ENCODE results near the gene LRSAM1.

The LRSAM1 gene

DNA sequence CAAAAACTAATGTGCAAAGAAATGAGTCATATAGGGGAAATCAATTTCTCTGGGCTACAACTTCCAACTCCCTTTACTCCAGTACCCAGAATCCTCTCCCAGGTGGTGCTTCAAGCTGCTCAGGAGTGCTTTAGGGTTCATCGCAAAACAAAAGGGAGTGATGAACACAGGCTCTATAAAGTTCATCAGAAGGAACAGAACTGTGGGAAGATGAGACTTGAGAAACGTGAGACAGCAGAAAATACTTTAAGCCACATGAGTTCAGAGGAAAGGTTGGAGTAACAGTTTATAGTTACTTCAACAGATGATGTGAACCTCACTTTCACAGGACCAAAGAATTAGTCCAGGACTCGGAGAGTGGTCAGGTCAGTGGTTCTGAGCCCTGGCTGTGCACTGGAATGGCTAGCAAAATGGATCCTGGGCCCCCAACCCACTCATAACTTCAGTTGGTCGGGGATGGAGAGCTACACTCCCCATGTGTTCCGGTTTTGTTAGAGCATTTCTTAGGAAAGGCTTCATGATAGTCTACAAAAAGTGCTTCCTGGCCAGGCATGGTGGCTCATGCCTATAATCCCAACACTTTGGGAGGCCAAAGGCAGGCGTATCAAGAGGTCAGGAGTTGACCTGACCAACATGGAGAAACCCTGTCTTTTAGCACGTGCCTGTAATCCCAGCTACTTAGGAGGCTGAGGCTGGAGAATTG, 4.4 kb upstream of the LRSAM1 start:
- Histone ChIP-seq H2AFZ (ENCODE audit: low read depth) (no peak overlapping the region), H3K9ac (no peak overlapping the region), H3K27ac (peak overlapping the region; percentile 29; the same call in 1 of the 2 replicates), H3K27me3 (ENCODE audit: insufficient read depth, low read depth) (no peaks in the 10 kb centered on the region), H3K4me3 (IDR thresholded peaks at IDR 0.05; ENCODE audit: insufficient read depth, low read depth, low read length) (no peak overlapping the region), H3K4me2 (no peak overlapping the region), H3K36me3 (ENCODE audit: insufficient read depth) (peaks cover 38% of the 10 kb centered on the region; the same call in 1 of the 2 replicates), H4K20me1 (ENCODE audit: insufficient read depth) (peaks cover 9% of the 10 kb centered on the region; the same call in 1 of the 2 replicates), H3K4me1 (ENCODE audit: low read depth, poor library complexity, severe bottlenecking) (peaks cover 13% of the 10 kb centered on the region), H3K79me2 (ENCODE audit: insufficient read depth, low read depth) (peaks cover 36% of the 10 kb centered on the region)
- TF ChIP-seq, protein P1, sequence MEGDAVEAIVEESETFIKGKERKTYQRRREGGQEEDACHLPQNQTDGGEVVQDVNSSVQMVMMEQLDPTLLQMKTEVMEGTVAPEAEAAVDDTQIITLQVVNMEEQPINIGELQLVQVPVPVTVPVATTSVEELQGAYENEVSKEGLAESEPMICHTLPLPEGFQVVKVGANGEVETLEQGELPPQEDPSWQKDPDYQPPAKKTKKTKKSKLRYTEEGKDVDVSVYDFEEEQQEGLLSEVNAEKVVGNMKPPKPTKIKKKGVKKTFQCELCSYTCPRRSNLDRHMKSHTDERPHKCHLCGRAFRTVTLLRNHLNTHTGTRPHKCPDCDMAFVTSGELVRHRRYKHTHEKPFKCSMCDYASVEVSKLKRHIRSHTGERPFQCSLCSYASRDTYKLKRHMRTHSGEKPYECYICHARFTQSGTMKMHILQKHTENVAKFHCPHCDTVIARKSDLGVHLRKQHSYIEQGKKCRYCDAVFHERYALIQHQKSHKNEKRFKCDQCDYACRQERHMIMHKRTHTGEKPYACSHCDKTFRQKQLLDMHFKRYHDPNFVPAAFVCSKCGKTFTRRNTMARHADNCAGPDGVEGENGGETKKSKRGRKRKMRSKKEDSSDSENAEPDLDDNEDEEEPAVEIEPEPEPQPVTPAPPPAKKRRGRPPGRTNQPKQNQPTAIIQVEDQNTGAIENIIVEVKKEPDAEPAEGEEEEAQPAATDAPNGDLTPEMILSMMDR (conservative IDR thresholded peaks at IDR 0.05; ENCODE audit: low read depth, low read length) = no peak

DNA sequence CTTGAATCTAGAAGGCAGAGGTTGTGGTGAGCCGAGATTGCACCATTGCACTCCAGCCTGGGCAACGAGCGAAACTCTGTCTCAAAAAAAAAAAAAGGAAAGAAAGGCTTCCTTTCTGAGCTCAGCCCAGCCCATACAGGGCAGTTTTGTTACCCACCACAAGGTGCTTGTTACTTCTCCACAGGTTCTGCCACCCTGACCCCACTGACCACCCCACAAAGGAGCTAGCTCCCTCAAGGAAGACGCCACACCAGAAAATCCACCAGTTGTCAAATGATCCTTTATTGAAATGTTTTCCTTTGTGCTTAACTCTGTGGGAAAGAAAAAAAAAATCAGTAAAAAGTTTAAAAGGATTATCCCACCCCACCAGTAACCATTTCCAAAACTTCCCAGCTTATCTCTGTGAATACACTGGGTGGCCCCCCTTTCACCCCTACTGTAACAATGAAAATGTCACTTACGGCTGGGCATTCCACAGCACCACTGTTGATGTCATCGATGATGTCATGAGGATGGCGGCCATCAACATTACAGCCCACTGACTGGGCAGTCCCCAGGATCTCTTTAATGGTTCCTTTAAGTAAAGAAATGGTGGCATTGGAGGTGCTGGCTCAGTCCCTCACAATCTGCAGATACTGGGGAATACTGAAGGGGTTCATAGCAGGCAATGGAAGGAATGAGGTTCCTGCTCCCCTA, 3.7 kb upstream of the LRSAM1 start:
- Histone ChIP-seq H3K27me3 (ENCODE audit: insufficient read depth, low read depth) (no peaks in the 10 kb centered on the region), H3K4me3 (IDR thresholded peaks at IDR 0.05; ENCODE audit: insufficient read depth, low read depth, low read length) (no peak overlapping the region), H3K79me2 (ENCODE audit: insufficient read depth, low read depth) (peaks cover 36% of the 10 kb centered on the region), H3K4me2 (no peak overlapping the region), H3K9ac (no peak overlapping the region), H3K4me1 (ENCODE audit: low read depth, poor library complexity, severe bottlenecking) (peaks cover 16% of the 10 kb centered on the region), H3K36me3 (ENCODE audit: insufficient read depth) (peaks cover 34% of the 10 kb centered on the region; the same call in 1 of the 2 replicates), H2AFZ (ENCODE audit: low read depth) (no peak overlapping the region), H3K27ac (peak overlapping the region; percentile 29; the same call in 1 of the 2 replicates), H4K20me1 (ENCODE audit: insufficient read depth) (peaks cover 9% of the 10 kb centered on the region; the same call in 1 of the 2 replicates)
- TF ChIP-seq, protein P1 (conservative IDR thresholded peaks at IDR 0.05; ENCODE audit: low read depth, low read length) = 0 out of 2 replicates have a peak, but pooled peaks have one; percentile 14

DNA sequence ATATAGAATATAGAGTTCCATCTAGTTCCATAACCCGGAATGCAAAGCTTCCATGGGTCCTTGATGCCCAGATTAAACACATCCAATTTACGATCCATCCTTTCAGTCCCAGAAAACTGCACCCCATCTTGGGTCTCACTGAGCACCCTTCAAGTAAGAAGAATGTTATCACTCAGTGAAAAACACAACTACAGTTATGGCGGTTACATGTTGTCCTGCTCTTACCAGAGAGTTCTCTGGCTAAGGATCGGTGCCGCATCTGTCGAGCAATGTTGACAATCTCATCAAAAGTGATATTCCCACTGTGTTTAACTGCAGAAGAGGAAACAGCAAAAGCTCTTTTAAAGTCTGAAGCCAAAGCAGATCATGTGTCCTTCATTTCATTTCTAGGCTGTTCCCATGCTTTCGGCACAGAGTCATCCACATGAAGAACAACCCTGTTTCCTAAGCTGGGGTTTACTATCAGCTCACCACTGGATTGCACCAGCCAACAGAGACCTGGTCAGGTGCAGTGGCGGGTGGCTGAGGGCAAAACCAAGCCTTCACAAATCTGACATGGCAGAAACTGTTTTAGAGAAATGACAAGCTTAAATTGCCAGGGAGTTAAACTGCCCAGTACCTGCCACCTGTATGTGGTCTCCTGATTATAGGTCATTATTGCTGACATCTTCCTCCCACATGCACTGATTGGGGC, 3.1 kb upstream of the LRSAM1 start:
- Histone ChIP-seq H3K36me3 (ENCODE audit: insufficient read depth) (peaks cover 34% of the 10 kb centered on the region; the same call in 1 of the 2 replicates), H3K4me2 (no peak overlapping the region; the same call in 1 of the 2 replicates), H2AFZ (ENCODE audit: low read depth) (no peak overlapping the region), H3K27me3 (ENCODE audit: insufficient read depth, low read depth) (no peaks in the 10 kb centered on the region), H4K20me1 (ENCODE audit: insufficient read depth) (peaks cover 9% of the 10 kb centered on the region; the same call in 1 of the 2 replicates), H3K27ac (peak overlapping the region; percentile 93; the same call in 1 of the 2 replicates), H3K4me1 (ENCODE audit: low read depth, poor library complexity, severe bottlenecking) (peaks cover 22% of the 10 kb centered on the region), H3K9ac (no peak overlapping the region), H3K79me2 (ENCODE audit: insufficient read depth, low read depth) (peaks cover 36% of the 10 kb centered on the region), H3K4me3 (IDR thresholded peaks at IDR 0.05; ENCODE audit: insufficient read depth, low read depth, low read length) (no peak overlapping the region)
- TF ChIP-seq, protein P1 (conservative IDR thresholded peaks at IDR 0.05; ENCODE audit: low read depth, low read length) = no peak

DNA sequence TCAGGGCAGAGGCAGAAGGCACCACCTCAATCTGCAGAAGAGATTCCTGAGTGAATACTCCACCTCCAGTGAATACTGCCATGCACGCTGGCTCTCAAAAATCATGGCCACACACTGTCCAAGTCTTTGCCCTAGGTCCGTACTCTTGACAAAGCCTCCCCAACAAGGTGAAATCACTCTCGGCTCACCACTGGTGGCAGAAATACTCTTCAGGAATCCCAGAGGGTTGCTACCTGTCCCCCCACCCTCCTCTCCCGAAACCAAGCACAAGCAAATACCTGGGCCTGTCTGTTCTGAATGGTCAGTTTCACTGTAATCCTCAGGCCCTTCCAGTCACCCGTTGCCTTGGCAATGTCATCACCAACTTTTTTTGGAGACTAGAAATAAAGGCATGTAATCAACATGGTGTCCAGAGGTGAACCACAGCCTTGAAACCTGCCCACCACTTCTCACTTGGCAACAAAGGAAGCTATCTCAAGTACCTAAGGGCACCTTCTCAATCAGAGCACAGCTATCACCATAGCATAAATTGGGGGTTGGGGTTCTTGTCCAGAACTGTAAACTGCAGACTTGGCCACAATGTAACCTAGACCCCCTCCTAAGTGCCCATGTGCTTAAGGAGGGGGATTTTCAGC, 1.9 kb upstream of the LRSAM1 start:
- Histone ChIP-seq H3K79me2 (ENCODE audit: insufficient read depth, low read depth) (peaks cover 36% of the 10 kb centered on the region), H3K4me1 (ENCODE audit: low read depth, poor library complexity, severe bottlenecking) (peaks cover 22% of the 10 kb centered on the region), H3K4me3 (IDR thresholded peaks at IDR 0.05; ENCODE audit: insufficient read depth, low read depth, low read length) (no peak overlapping the region), H3K4me2 (peak overlapping the region; percentile 94), H2AFZ (ENCODE audit: low read depth) (no peak overlapping the region), H3K27ac (peak overlapping the region; percentile 93), H3K36me3 (ENCODE audit: insufficient read depth) (peaks cover 34% of the 10 kb centered on the region; the same call in 1 of the 2 replicates), H3K27me3 (ENCODE audit: insufficient read depth, low read depth) (no peaks in the 10 kb centered on the region), H3K9ac (peak overlapping the region; percentile 99; the same call in 1 of the 2 replicates), H4K20me1 (ENCODE audit: insufficient read depth) (peaks cover 9% of the 10 kb centered on the region; the same call in 1 of the 2 replicates)
- TF ChIP-seq, protein P1 (conservative IDR thresholded peaks at IDR 0.05; ENCODE audit: low read depth, low read length) = no peak
